Caki2 (cell line): ENCODE data around the gene SNRNP70. TPM values are rescaled to one million over a fixed set of nuclear protein-coding genes. Genes with fewer than 3 reads are reported as not detected.
"Not testable (repeated sequence)": the region's sequence is repeated elsewhere in the genome, so short reads cannot be mapped to it uniquely, and the experiment has no call there.

Source experiments
- DNase-seq: peaks from one replicate; pipeline ENCODE4 v3.0.0-alpha.2; 2015; ENCODE audit warnings: low read depth
- in situ Hi-C: cut with HindIII; loops from 2 replicates; pipeline ENCODE4 v1.10.0; 2016; ENCODE audit warnings: low sequenced_read_pairs, low pct_unique_long_range_greater_than_20kb, mixed read lengths
- total RNA-seq: library from RNA; depleted of rRNA; stranded (reverse); fragments of >200 nt; shearing (Covaris generic); gene quantifications from 2 replicates; pipeline ENCODE4 v1.2.3, GENCODE V29; 2014; ENCODE audit warnings: low replicate concordance

SNRNP70 gene
- total RNA-seq, 1 experiment from 2014 or later = 175 TPM

DNA sequence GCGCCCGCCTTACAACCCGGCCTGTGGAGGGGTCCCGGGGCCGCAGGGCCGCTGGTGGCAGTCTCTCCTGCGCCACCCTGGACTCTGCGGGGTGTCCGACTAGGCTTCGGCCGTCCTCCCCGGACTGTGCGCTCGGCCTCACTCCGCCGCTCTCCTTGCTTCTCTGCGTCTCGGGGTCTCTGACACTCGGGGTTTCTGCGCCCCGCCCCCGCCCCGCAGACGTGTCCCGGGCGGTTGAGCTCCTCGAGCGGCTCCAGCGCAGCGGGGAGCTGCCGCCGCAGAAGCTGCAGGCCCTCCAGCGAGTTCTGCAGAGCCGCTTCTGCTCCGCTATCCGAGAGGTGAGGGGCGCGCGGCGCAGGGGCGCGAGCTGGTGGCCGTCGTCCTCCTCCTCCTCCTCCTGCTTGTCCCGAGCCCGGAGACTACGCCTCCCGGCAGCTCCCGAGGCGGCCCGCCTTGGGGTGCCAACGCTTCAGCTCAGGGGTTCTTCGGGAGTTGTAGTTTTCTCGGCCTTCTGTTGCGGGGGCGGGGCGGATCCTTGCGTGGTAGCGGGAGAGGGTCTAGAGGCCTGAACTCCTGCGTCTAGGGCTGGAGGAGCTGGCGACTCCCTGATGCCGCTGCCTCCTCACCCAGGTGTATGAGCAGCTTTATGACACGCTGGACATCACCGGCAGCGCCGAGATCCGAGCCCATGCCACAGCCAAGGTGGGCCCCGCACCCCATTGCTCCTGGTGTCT is 29.5 kb downstream of the SNRNP70 start:
- in situ Hi-C loops = no loop called here
- peak; percentile 39 for DNase-seq

- in situ Hi-C loops = no loop called here
Observed at GRCh38 chr19:49116544-49116943, 31.3 kb downstream of the SNRNP70 start.

DNA sequence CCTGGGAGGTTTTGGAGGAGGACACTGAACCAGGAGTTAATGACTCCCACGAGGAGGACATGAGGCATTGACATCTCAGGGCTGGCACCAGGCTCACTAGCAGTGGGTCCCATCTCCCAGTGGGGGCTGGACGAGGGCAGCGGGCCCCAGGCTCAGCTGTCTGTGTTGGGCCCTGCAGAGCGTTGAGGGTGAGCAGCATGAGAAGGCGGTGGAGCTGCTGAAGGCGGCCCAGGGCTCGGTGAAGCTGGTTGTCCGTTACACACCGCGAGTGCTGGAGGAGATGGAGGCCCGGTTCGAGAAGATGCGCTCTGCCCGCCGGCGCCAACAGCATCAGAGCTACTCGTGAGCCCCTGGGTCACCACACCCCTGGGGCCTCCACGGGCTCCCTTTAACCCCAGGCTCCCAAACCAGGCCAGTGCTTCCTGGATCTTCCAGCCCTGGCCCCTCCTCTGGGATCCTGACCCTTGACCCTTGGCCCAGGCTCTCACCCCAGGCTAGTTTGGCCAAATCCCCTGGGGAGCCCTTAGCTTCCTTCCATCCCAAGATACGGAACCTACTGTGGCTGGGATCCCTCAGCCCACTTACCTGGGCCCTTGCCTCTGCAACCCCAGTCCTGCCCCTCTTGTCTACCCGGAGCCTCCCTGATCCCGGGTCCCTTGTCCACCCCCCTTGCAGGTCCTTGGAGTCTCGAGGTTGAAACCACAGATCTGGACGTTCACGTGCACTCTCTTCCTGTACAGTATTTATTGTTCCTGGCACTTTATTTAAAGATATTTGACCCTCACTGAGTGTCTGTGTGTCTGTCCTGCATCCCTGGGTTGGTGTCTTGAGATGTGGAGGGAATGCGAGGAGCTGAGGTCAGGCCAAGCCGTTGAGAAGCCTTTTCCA is 32.7 kb downstream of the SNRNP70 start:
- in situ Hi-C loops = no loop called here

More at GRCh38 chr19:49116544-49116943, 31.3 kb downstream of the SNRNP70 start:
- DNase-seq = no peak

DNA sequence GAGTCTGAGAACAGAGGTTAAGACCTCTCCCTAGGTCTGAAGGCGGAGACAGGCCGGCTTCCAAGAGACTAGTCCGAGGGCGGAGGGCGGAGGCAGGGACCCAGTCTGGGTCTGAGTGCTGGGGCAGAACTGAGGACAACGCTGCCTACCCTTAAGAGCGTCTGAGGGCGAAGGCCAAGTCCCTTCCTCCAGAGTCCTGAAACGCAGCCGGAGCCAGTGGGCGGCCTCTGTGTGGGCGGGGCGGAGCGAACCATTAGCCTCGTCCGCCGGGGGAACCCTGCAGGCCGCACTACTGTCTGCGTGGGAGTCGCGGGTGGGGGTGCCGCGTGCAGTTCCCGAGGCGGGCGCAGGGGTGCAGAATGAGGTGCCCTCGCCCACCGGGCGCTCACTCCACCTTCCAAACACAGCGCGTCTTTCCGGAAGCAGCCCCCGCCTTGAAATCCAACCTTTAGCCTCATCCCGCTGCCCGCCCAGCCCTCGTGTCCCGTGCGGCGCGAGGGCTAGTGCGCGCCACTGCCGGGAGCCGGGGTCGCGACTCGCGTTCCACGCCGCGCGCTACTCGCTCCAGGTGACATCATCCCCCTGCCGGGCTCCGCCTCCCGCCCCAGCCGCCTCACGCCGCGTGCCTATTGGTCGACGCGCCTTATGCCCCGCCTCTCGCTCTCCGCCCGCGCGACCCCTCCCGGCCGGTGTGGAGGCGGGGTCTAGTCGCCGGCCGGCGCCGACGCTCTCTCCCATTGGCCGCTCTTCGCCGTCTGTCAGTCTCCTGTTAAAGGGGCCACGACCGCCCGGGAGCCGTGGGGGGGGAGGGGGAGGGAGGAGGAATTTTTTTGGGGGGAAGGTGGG is 33.5 kb downstream of the SNRNP70 start, which contains the start of gene C19orf73:
C19orf73 (minus strand) TSS at position 579 of the 846 bp plus-strand sequence; CDS start at position 458, 121 bp downstream.
- DNase-seq = peak; percentile 94
- in situ Hi-C loops = no loop called here

More for the DNA sequence above, 32.7 kb downstream of the SNRNP70 start:
- no peak for DNase-seq

GRCh38 chr19:49119411-49120324 is 34.4 kb downstream of the SNRNP70 start, which contains the start of gene PPFIA3:
Gene PPFIA3, plus strand, starts transcription at chr19:49119544. Its CDS starts 8,330 bp downstream, at chr19:49127874.
- peak; percentile 58 for DNase-seq
- in situ Hi-C loops = no loop called here

DNA sequence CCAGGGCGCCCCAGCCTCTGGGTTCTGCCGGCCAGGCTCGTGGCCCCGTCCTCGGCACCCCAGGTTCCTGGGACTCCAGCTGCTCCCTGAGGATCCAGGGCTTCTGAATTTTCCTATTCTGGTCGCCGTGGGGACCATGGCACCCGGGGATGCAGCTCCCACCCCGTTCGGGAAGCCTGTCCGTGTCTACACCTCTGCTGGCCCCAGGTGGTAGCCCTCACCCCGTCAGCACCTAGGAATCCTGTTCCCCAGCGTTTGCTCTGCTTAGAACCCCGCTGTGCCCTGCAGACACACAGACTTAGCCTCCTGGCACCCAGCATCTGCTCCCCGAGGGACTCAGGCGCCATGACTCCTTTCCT is 35.1 kb downstream of the SNRNP70 start:
- in situ Hi-C loops = no loop called here
- no peak for DNase-seq

GRCh38 chr19:49120868-49121267 is 35.6 kb downstream of the SNRNP70 start:
- no peak for DNase-seq
- in situ Hi-C loops = no loop called here

DNA sequence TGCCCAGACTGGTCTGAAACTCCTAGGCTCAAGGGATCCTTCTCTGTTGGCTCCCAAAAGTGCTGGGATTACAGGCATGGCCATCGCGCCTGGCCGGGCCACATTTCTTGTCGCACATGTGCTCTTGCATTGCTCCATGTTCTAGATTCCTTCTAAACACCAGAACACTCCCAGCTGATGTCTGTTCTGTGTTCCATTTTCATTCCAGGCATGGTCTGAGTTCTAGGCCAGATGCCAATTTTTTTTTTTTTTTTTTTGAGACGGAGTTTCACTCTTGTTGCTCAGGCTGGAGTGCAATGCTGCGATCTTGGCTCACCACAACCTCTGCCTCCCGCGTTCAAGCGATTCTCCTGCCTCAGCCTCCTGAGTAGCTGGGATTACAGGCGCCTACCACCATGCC is 36.6 kb downstream of the SNRNP70 start:
- DNase-seq, in situ Hi-C loops: not testable (repeated sequence)

- in situ Hi-C loops, DNase-seq: not testable (repeated sequence)
Observed at GRCh38 chr19:49123285-49123684, 38.0 kb downstream of the SNRNP70 start.

DNA sequence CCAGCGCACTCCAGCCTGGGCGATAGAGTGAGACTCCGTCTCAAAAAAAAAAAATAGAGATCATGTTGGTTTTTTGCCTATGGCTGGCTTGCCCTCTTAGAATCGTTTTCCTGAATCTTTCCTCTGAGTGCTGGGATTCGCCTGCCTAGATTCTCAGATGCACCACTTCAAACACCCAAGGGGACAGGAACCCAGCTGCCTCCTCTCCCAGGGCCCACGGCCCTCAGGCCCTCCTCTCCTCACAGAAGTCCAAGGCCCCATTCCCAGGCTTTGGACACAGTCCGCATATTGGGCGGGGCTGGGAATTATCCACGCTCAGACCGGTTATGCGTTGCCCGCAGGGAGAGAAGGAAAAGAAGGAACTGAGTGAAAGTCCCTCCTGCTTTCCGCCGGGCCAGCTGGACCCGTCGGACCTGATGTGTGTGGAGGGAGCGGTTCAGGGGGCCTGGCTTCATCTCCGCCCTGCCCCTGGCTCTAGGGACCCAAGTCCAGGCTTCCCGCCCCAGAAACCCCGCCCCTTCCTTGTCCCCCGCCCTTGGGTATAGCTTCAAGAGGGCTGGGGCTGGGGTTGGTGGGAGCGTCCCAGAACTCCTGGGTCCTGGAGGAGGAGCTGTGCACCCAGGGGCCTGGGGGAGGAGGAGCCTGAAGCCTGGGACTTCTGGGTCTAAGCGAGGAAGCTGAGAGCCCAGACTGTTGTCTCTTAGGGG is 39.9 kb downstream of the SNRNP70 start:
- DNase-seq = no peak
- in situ Hi-C loops = no loop called here

GRCh38 chr19:49126575-49126974 is 41.3 kb downstream of the SNRNP70 start:
- in situ Hi-C loops = no loop called here
- DNase-seq = no peak

DNA sequence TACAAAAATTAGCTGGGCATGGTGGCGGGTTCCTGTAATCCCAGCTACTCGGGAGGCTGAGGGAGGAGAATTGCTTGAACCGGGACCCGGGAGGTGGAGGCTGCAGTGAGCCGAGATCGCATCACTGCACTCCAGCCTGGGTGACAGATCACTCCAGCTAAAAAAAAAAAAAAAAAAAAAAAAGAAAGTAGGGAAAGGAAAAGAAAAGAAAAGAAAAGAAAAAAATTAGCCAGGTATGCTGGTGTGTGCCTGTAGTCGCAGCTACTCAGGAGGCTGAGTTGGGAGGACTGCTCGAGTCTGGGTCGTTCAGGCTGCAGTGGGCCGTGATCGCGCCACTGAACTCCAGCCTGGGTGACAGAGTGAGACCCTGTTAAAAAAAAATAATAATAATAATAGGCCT is 42.0 kb downstream of the SNRNP70 start:
- DNase-seq, in situ Hi-C loops: not testable (repeated sequence)

GRCh38 chr19:49127674-49128544 is 42.7 kb downstream of the SNRNP70 start:
- peak; percentile 95 for DNase-seq
- in situ Hi-C loops = no loop called here

DNA sequence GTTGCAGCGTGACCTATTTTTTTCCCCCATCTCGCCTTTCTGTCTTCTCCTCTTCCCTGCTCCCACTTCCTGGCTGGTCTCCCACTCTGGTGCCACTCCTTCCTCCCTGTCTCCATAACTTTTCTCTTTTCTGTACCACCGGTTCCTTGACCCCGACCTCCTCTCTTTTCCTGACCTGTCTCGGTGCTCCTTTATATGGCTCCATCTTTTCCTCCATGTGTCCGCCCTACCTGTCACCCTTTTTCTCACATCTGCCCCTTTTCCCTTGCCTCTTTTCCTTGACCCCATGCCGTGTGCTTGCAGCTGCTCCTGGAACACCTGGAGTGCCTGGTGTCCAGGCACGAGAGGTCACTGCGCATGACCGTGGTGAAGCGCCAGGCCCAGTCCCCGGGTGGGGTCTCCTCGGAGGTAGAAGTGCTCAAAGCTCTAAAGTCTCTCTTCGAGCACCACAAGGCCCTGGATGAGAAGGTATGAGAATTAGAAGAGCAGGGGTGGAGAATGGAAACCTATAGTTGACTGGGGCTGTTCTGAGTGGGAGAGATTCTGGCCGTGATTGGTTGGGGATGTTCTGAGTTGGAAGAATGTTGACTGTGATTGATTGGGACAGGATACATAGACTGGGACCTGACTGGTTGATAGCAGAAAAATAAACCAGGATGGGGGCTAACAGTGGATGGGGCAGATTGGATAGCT is 43.4 kb downstream of the SNRNP70 start:
- DNase-seq = no peak
- in situ Hi-C loops = no loop called here

- in situ Hi-C loops = no loop called here
- DNase-seq = peak; percentile 90
Observed at GRCh38 chr19:49129238-49129583, 44.0 kb downstream of the SNRNP70 start.
